ENCODE data around the gene TFDP1.

TFDP1 gene

GRCh38 chr13:113539176-113539575 is 45.4 kb upstream of the TFDP1 start:
- CTCF ChIA-PET, result no interaction called here
- TF ChIP-seq CTCF (IDR thresholded peaks at IDR 0.05; ENCODE audit: control extremely low read depth, extremely low read depth, low read depth, missing control alignments), result no peak
- POLR2A ChIA-PET, result no interaction called here
- no peak for DNase-seq (ENCODE audit: extremely low spot score)

- TF ChIP-seq CTCF (IDR thresholded peaks at IDR 0.05; ENCODE audit: control extremely low read depth, extremely low read depth, low read depth, missing control alignments), result no peak
- DNase-seq (ENCODE audit: extremely low spot score), result no peak
- ChIA-PET CTCF (no interaction called here), POLR2A (no interaction called here)
Measured at GRCh38 chr13:113539822-113540221, 44.7 kb upstream of the TFDP1 start.

- no peak for DNase-seq (ENCODE audit: extremely low spot score)
- no peak for TF ChIP-seq CTCF (IDR thresholded peaks at IDR 0.05; ENCODE audit: control extremely low read depth, extremely low read depth, low read depth, missing control alignments)
- CTCF ChIA-PET, result no interaction called here
- POLR2A ChIA-PET, result no interaction called here
Measured at GRCh38 chr13:113540523-113540922, 44.0 kb upstream of the TFDP1 start.

GRCh38 chr13:113542751-113543424 is 41.7 kb upstream of the TFDP1 start:
- ChIA-PET POLR2A (no interaction called here), CTCF (no interaction called here)
- no peak for TF ChIP-seq CTCF (IDR thresholded peaks at IDR 0.05; ENCODE audit: control extremely low read depth, extremely low read depth, low read depth, missing control alignments)
- no peak for DNase-seq (ENCODE audit: extremely low spot score)

- no peak for DNase-seq (ENCODE audit: extremely low spot score)
- CTCF ChIA-PET, result interaction anchor here (1.7 to 2.7 kb wide), 2 partner anchors 12 to 18 kb away, joined by 7 to 9 read pairs; no protein-coding TSS in a partner anchor
- no peak for TF ChIP-seq CTCF (IDR thresholded peaks at IDR 0.05; ENCODE audit: control extremely low read depth, extremely low read depth, low read depth, missing control alignments)
Measured at GRCh38 chr13:113544071-113544891, 40.3 kb upstream of the TFDP1 start.

GRCh38 chr13:113544896-113545295 is 39.7 kb upstream of the TFDP1 start:
- ChIA-PET CTCF (interaction anchor here (0.9 to 2.7 kb wide), 3 partner anchors 8 to 17 kb away, joined by 3 to 9 read pairs (median 7); no protein-coding TSS in a partner anchor), POLR2A (no interaction called here)

More at GRCh38 chr13:113544071-113544891, 40.3 kb upstream of the TFDP1 start:
- POLR2A ChIA-PET, result no interaction called here

More at GRCh38 chr13:113544896-113545295, 39.7 kb upstream of the TFDP1 start:
- TF ChIP-seq CTCF (IDR thresholded peaks at IDR 0.05; ENCODE audit: control extremely low read depth, extremely low read depth, low read depth, missing control alignments), result no peak
- DNase-seq (ENCODE audit: extremely low spot score), result no peak

Measured in GM10248 (cell line).